Caco-2 (cell line): ENCODE measurements around the gene RAB20. TPM values are rescaled to one million over a fixed set of nuclear protein-coding genes. Genes with fewer than 3 reads are reported as not detected.
A peak's percentile ranks its signal among the peaks of the same experiment; 100 is the strongest.

Source experiments
- BruUV-seq: library from RNA; stranded (reverse); fragments of 400-500 nt; replicated peaks from 2 replicates; lab custom pipeline; 2021; lab: Mats Ljungman, UMichigan
- CTCF ChIA-PET: fragments of 300-600 bp; sonication (Branson Sonifier 250); formaldehyde crosslinking; loops from one replicate; lab custom pipeline; 2022; ENCODE audit warnings: antibody characterized with exemption; lab: Charles Lee
- POLR2A ChIA-PET: fragments of 300-600 bp; sonication (Branson Sonifier 250); formaldehyde crosslinking; loops from one replicate; lab custom pipeline; 2022; ENCODE audit warnings: antibody characterized with exemption; lab: Charles Lee
- DNase-seq, 2 experiments: peaks; one replicate each; pipeline versions ENCODE4 v3.0.0 to v3.0.0-alpha.2; 2020 to 2022
- H3K27me3 ChIP-seq: replicated peaks from 2 replicates; pipeline ENCODE4 v1.6.0; 2011; ENCODE audit warnings: low read length; ENCODE audit not compliant: control insufficient read depth, insufficient read depth
- H3K36me3 ChIP-seq: 2 replicates; pipeline ENCODE4 v1.5.1; 2011; ENCODE audit warnings: low read length; ENCODE audit not compliant: control insufficient read depth, insufficient read depth
- H3K4me1 ChIP-seq: fragments of 250-450 bp; sonication (Bioruptor Pico); 2 replicates; pipeline ENCODE4 v1.5.1; 2020; ENCODE audit warnings: mild to moderate bottlenecking
- H3K4me3 ChIP-seq: 2 replicates; pipeline ENCODE4 v1.5.1; 2011; ENCODE audit warnings: low read depth, mild to moderate bottlenecking, control low read depth, low read length
- H3K9me3 ChIP-seq: fragments of 250-450 bp; sonication (Bioruptor Pico); 2 replicates; pipeline ENCODE4 v1.5.1; 2020; ENCODE audit warnings: mild to moderate bottlenecking, moderate library complexity
- H3K27ac Mint-ChIP-seq: one replicate; pipeline ENCODE4 v1.8.0; 2022; ENCODE audit warnings: mixed read lengths; ENCODE audit not compliant: unreplicated experiment
- H3K27me3 Mint-ChIP-seq: one replicate; pipeline ENCODE4 v1.8.0; 2022; ENCODE audit warnings: mixed read lengths; ENCODE audit not compliant: insufficient read depth, unreplicated experiment
- H3K36me3 Mint-ChIP-seq: one replicate; pipeline ENCODE4 v1.8.0; 2022; ENCODE audit warnings: mild to moderate bottlenecking, mixed read lengths; ENCODE audit not compliant: insufficient read depth, unreplicated experiment
- H3K4me1 Mint-ChIP-seq: one replicate; pipeline ENCODE4 v1.8.0; 2022; ENCODE audit warnings: low read depth, mixed read lengths; ENCODE audit not compliant: unreplicated experiment
- H3K4me3 Mint-ChIP-seq: one replicate; pipeline ENCODE4 v1.8.0; 2022; ENCODE audit warnings: mild to moderate bottlenecking, moderate library complexity, mixed read lengths; ENCODE audit not compliant: unreplicated experiment
- H3K9me3 Mint-ChIP-seq: one replicate; pipeline ENCODE4 v1.8.0; 2022; ENCODE audit warnings: mixed read lengths; ENCODE audit not compliant: unreplicated experiment
- intact Hi-C: fragments of 100-400 bp; cut with micrococcal nuclease; formaldehyde crosslinking; loops from one replicate; pipeline ENCODE4 v1.10.0; 2022; ENCODE audit not compliant: unreplicated experiment
- total RNA-seq: library from RNA; stranded (reverse); gene quantifications from 2 replicates; pipeline ENCODE4 v1.2.3, GENCODE V29; 2022
- TF ChIP-seq, protein P1 (sequence below), 2 experiments: fragments of 200-600 bp in 1 of 2; IDR thresholded peaks; 1 replicate in 1 of 2; 2 replicates in 1 of 2; pipeline versions ENCODE4 v1.5.1 to v1.8.0; 2011 to 2022; ENCODE audit warnings: antibody characterized with exemption in 1 of 2, control low read depth in 1 of 2, inconsistent platforms in 1 of 2, low read depth in 1 of 2, low read length in 1 of 2, mild to moderate bottlenecking in 1 of 2, moderate library complexity in 1 of 2; ENCODE audit not compliant: insufficient read depth in 1 of 2, severe bottlenecking in 1 of 2, unreplicated experiment in 1 of 2

RAB20 gene
- total RNA-seq, 1 experiment from 2014 or later, result 37.9 TPM

DNA sequence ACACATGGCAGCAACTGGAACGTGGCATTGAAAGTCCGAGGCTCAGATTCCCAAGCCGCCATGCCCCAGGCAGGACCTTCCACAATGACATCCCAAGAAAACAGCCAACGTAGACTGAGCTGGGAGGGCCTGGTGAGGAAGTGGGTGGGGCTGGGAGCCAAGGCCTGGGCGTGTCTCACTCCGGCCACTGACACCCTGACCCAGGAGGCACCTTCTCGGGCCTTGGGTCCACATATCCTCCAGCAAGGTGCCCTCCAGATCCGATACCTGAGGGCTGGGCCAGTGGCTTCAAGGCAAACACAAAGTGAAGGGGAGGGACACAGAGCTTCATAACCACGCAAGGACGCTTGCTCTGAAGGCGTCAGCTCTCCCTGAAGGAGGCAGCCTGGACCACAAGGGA is 43.0 kb downstream of the RAB20 start:
- Histone ChIP-seq H3K27me3 (no peaks in the 10 kb centered on the region), H3K36me3 (peaks cover 8% of the 10 kb centered on the region), H3K9me3 (no peaks in the 10 kb centered on the region), H3K4me1 (peaks cover 17% of the 10 kb centered on the region), H3K4me3 (no peak overlapping the region)
- intact Hi-C loops, result no loop called here
- peaks cover 8% of the 10 kb centered on the region for H3K4me1 Mint-ChIP-seq
- BruUV-seq, result no TSS peak
- H3K4me3 Mint-ChIP-seq, result no peak overlapping the region
- H3K27ac Mint-ChIP-seq, result peak overlapping the region; percentile 38
- peaks cover 24% of the 10 kb centered on the region for H3K36me3 Mint-ChIP-seq
- CTCF ChIA-PET, result interaction anchor here (1.5 to 1.6 kb wide), 2 partner anchors 9 to 63 kb away, joined by 6 to 8 read pairs; no protein-coding TSS in a partner anchor
- TF ChIP-seq, protein P1, sequence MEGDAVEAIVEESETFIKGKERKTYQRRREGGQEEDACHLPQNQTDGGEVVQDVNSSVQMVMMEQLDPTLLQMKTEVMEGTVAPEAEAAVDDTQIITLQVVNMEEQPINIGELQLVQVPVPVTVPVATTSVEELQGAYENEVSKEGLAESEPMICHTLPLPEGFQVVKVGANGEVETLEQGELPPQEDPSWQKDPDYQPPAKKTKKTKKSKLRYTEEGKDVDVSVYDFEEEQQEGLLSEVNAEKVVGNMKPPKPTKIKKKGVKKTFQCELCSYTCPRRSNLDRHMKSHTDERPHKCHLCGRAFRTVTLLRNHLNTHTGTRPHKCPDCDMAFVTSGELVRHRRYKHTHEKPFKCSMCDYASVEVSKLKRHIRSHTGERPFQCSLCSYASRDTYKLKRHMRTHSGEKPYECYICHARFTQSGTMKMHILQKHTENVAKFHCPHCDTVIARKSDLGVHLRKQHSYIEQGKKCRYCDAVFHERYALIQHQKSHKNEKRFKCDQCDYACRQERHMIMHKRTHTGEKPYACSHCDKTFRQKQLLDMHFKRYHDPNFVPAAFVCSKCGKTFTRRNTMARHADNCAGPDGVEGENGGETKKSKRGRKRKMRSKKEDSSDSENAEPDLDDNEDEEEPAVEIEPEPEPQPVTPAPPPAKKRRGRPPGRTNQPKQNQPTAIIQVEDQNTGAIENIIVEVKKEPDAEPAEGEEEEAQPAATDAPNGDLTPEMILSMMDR (IDR thresholded peaks at IDR 0.05; ENCODE audit: insufficient read depth in 1 of 2, low read depth in 1 of 2, low read length in 1 of 2, severe bottlenecking in 1 of 2, unreplicated experiment in 1 of 2), result no peak
- DNase-seq, result no peak
- POLR2A ChIA-PET, result interaction anchor here (0.6 to 1.1 kb wide), 2 partner anchors 43 to 129 kb away, joined by 3 to 5 read pairs; partner anchors contain the start of gene RAB20
- H3K9me3 Mint-ChIP-seq, result no peaks in the 10 kb centered on the region
- no peaks in the 10 kb centered on the region for H3K27me3 Mint-ChIP-seq

DNA sequence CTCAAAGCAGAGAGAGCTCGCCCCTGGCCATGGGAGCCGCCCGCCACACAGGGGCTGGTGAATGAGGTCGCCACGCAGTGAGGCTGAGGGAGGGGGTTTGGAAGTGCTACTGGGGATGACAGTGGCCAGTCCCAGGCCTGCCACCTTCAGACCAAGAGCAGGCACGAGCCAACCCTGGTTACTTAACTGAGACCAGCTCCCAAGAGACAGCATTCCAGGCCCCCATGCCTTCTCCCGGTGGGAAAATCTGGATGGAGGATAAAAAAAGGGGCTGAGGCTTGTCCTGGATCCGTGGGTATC is 43.3 kb downstream of the RAB20 start:
- intact Hi-C loops, result no loop called here
- Mint-ChIP-seq H3K36me3 (peaks cover 21% of the 10 kb centered on the region), H3K9me3 (no peaks in the 10 kb centered on the region), H3K4me3 (no peak overlapping the region), H3K4me1 (peaks cover 8% of the 10 kb centered on the region), H3K27ac (peak overlapping the region; percentile 38), H3K27me3 (no peaks in the 10 kb centered on the region)
- no peaks in the 10 kb centered on the region for H3K9me3 ChIP-seq
- TF ChIP-seq, protein P1 (IDR thresholded peaks at IDR 0.05; ENCODE audit: insufficient read depth in 1 of 2, low read depth in 1 of 2, low read length in 1 of 2, severe bottlenecking in 1 of 2, unreplicated experiment in 1 of 2), result no peak
- BruUV-seq, result no TSS peak
- H3K4me3 ChIP-seq, result no peak overlapping the region
- no peaks in the 10 kb centered on the region for H3K27me3 ChIP-seq
- ChIA-PET CTCF (interaction anchor here (1.5 to 1.6 kb wide), 2 partner anchors 9 to 62 kb away, joined by 6 to 8 read pairs; no protein-coding TSS in a partner anchor), POLR2A (interaction anchor here (1.1 kb wide), 1 partner anchor 44 kb away, joined by 3 read pairs; the partner anchor contains the start of gene RAB20)
- H3K36me3 ChIP-seq, result peaks cover 8% of the 10 kb centered on the region
- no peak for DNase-seq
- peaks cover 17% of the 10 kb centered on the region for H3K4me1 ChIP-seq

DNA sequence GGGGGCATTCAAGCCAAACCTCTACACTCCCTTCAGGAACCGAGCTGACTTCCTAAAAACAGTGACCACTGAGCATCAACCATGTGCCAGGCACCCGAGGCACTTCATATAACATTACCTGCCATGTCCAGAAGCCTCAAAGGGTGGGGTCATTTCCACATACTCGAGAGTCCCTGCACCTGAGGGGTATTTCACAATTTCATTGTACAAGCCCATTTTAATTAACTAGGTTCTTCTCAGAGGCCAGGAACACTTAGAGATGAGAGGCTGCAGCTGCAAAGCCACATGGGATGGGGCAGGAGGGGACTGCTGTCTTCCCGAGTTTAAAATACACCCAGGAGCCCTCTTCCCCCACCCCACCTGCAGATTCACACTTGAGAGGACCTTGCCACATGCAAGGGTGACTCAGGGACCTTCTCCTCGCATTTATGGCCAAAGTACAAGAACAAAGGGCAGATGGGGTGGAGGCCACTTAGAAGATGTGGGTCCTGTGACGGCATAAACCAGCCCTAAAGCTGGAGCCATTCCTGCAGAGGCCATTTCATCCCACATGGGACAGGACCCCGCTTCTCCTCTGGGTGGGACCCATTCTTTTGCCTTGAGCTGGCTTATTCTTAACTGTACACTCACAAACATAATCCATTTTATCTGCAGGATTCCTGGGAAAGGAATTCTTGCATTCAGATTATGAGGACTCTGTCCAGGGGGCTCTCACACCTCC is 43.9 kb downstream of the RAB20 start:
- BruUV-seq, result no TSS peak
- ChIA-PET POLR2A (interaction anchor here (1.1 kb wide), 1 partner anchor 44 kb away, joined by 3 read pairs; the partner anchor contains the start of gene RAB20), CTCF (interaction anchor here (0.6 to 1.6 kb wide), 4 partner anchors 10 to 62 kb away, joined by 4 to 8 read pairs (median 5); no protein-coding TSS in a partner anchor)
- Mint-ChIP-seq H3K36me3 (peaks cover 27% of the 10 kb centered on the region), H3K9me3 (no peaks in the 10 kb centered on the region), H3K27me3 (no peaks in the 10 kb centered on the region), H3K4me3 (no peak overlapping the region), H3K27ac (peak overlapping the region; percentile 21), H3K4me1 (peaks cover 8% of the 10 kb centered on the region)
- Histone ChIP-seq H3K9me3 (no peaks in the 10 kb centered on the region), H3K27me3 (no peaks in the 10 kb centered on the region), H3K4me1 (peaks cover 17% of the 10 kb centered on the region), H3K36me3 (peaks cover 8% of the 10 kb centered on the region), H3K4me3 (no peak overlapping the region)
- intact Hi-C loops, result no loop called here
- TF ChIP-seq, protein P1 (IDR thresholded peaks at IDR 0.05; ENCODE audit: insufficient read depth in 1 of 2, low read depth in 1 of 2, low read length in 1 of 2, severe bottlenecking in 1 of 2, unreplicated experiment in 1 of 2), result no peak
- no peak for DNase-seq
